GM20000 (cell line): Measurements from ENCODE around the gene SLAIN1.
A peak's percentile ranks its signal among the peaks of the same experiment; 100 is the strongest.

Source experiments
- DNase-seq: peaks from one replicate; pipeline ENCODE4 v3.0.0; 2012; ENCODE audit warnings: low spot score
- CTCF ChIP-seq: IDR thresholded peaks from 2 replicates; pipeline ENCODE4 v1.5.1; 2012; ENCODE audit warnings: mild to moderate bottlenecking, control low read depth; ENCODE audit errors: extremely low read depth, missing control alignments

Gene SLAIN1

DNA sequence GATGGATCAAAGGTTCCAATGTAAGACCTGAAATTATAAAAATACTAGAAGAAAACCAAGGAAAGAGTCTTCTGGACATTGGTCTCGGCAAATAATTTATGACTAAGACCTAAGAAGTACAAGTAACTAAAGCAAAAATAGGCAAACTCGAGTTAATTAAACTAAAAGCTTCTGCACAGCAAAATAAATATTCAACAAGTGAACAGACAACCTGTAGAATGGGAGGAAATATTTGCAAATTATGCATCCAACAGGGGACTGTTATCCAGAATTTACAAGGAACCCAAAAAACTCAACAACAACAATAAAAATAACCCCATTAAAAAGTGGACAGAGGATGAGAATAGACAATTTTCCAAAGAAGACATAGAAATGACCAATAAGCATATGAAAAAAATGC is 9.7 kb upstream of the SLAIN1 start:
- DNase-seq = no peak
- TF ChIP-seq CTCF = no peak

DNA sequence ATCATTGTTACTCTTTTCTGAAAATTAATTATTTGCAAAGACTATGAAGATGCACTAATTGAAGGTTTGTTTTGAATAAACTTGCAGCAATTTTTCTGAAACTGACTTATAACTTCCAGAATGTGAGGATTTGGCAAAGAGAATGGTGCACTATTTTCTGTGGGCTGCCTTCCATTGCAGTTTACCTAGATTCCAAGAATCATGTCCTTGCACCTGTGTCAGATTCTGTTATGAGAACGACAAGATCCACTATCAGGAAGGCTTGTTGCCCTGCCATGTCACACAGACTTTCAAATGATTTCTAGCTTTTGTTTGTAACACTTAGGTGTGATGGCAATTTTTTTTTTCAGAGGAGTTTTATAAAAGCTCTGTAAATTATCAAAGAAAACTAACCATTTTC is 5.6 kb upstream of the SLAIN1 start:
- DNase-seq = no peak
- no peak for TF ChIP-seq CTCF

- no peak for TF ChIP-seq CTCF
- no peak for DNase-seq
These were observed 4.6 kb upstream of the SLAIN1 start for GRCh38 chr13:77692746-77693448.

DNA sequence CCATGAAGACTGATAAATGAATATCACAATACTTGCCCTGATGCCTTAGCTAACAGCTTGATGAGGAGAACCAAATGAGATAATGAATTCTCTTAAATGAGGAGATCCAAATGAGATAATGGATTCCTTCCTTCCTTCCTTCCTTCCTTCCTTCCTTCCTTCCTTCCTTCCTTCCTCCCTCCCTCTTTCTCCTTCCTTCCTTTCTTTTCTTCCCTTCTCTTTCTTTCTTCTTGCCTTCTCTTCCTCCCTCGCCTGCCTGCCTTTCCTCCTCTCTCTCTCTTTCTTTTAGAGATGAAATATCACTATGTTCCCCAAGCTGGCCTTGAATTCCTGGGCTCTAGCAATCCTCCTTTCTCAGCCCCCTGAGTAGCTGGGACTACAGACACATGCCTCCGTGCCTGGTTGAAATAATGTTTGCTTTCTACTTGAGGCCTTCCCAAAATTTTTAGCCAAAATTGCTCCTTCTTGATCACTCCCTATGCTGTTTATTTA is 4.0 kb upstream of the SLAIN1 start:
- no peak for DNase-seq
- no peak for TF ChIP-seq CTCF

DNA sequence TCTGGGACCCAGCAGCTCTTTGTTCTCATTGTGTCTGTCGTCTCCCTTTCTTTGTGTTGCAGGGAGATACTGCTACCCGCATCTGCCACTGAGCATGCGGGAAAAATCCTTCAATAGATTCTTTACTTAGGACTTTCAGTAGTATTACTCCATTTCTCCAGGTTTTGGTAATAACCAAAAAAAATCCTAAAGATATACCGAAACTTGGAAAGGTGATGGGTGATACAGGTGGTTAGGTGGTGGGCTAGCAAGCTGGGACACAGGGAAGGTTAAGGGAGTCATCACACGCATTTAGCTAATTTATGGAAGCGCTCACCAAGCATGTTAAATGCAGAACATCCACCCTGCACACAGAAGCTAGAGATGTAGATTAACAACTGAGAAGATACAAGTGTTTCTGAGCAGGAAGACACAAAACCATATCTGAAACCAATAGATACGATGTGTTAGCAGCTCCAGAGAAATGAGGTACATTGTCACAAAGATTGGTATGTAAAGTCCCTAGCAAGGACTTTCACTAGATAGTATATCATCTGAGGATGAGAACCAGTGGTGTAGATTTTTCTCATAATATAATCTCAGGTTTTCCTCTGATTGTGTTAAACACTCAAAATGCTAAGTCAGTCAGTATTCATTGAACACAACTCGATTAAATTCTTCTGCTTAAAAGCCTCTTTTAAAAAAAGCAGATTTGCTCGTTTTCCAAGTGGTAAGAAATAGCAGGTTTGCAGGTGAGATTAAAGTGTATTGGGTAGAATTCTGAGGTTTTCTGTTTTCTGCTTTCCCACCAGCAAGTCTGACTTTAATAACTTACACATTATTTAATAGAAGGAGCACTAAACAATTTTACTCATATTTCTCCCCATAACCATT is 1.2 kb upstream of the SLAIN1 start:
- peak; percentile 27 for DNase-seq
- no peak for TF ChIP-seq CTCF

GRCh38 chr13:77696879-77697216 is 639 bp upstream of the SLAIN1 start:
- TF ChIP-seq CTCF = no peak
- DNase-seq = no peak
